NCI-H1417 (cell line): ENCODE measurements around the gene MAPK4.
A peak's percentile ranks its signal among the peaks of the same experiment; 100 is the strongest.
"Not testable (repeated sequence)": the region's sequence is repeated elsewhere in the genome, so short reads cannot be mapped to it uniquely, and the experiment has no call there.

ENCODE experiments used
- DNase-seq, 3 experiments: peaks; one replicate each; lab custom pipeline; 2025; lab: John Stamatoyannopoulos, UW

The MAPK4 gene

DNA sequence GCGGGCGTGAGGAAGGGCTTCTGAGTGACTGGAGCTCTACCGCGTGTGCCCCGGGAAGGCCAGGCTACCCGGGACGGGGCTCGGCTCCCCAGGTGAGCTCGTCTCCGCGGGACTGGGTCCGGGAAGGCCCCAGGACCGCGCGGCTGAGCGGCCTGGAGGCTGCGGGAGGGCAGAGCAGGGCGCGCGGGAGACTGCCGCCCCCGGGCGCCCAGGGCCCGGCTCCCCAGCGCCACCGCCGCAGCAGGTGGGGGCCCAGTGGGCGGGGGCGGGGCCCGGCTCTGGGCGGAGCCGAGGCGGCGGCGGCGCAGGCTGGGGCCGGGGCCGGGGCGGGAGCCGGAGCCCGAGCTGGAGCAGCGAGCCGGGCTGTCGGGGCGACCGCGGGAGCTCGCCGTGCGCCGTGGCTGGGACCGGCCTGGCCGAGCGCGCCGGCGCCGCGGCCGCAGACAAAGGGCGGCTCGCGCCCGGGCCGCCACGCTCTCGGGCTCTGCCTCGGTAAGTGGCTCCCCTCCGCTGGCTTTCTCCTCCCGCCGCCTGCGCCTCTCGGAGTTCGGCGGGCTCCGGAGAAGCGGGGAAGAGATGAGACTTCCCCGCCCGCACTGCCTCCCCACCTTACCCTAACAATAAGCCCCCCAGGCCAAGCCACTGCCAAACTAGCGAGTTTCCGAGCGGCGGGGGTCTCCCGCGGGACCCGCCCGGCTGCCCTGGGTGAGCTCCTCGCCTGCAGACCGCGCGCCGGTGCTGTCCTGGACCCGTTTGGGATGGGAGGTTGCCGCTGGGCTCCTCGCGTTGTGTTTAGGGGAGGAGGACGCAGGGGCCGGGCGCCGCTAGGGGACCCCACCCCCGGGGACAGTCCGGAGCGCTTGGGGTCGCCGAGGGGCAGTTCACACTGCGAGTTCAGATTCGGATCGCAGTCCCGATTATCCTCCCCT, at the start of gene MAPK4:
Gene MAPK4 (plus strand): TSS at position 336 of the 929 bp plus-strand sequence. CDS start 103,872 bp downstream, outside the sequence.
- DNase-seq = peak; percentile 64 to 96 (median 86)

DNA sequence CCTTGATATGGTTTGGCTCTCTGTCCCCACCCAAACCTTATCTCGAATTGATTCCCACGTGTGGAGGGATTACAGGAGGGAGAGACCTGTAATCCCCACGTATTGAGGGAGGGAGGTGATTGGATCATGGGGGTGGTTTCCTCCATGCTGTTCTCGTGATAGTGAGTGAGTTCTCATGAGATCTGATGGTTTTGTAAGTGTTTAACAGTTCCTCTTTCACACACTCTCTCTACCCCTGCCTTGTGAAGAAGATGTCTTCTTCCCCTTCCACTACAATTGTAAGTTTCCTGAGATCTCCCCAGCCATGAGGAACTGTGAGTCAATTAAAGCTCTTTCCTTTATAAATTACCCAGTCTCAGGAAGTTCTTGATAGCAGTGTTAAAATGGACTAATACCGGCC, 42.6 kb upstream of the MAPK4 start:
- DNase-seq = not testable (repeated sequence)

DNA sequence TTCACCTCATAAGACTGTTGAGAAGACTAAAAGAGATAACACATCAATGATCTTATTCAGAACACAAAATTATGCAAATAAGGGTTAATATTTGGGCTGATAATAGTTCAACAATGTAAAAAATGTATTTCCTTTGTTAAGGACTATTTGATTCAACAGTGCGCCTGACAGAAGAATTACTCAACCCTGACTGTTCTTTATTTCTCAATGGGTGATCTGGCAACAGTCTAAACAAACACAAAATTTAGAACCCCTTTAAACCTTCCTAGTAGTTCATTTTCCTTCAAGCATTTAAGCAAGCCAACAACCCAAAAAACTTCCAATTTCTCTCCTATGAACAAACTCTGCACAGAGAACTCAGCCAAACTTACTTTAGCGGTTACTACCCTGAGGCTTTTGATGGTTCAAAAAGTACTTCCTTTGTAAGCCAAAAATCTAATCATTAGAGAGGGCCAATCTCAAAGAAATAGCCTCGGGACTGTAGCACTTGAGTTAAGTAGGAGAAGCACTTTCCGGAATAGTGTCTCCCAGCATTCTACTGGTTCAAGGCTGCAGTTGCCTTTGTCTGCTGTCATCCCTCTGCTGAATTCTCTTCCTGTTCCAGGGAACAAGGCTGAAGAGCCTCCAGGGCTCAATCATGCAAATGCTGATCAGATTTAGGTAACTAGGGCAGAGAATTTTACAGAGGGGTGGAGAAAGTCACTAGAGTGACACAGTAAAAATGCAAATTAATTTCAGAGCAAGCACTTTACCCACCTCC, 40.9 kb upstream of the MAPK4 start:
- no peak for DNase-seq

DNA sequence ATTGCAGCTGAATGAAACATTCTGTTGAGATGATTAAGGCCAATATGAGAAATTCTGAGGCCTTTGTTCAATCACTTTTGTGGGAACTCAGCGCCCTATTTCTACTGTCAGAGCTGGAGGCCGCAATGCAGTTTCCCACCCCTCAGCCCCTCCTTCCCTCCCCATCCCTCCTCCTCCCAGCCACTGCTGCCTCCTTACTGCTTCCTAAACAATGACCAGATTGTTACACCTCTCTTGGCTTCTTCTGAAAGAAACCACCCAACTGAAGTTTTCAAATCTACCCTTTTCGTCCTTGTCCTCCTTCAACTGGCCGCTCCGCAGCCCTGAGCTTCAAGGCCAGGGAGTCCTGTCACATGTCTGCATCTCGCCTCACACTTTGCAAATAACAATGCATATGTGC, 36.7 kb upstream of the MAPK4 start:
- no peak for DNase-seq

DNA sequence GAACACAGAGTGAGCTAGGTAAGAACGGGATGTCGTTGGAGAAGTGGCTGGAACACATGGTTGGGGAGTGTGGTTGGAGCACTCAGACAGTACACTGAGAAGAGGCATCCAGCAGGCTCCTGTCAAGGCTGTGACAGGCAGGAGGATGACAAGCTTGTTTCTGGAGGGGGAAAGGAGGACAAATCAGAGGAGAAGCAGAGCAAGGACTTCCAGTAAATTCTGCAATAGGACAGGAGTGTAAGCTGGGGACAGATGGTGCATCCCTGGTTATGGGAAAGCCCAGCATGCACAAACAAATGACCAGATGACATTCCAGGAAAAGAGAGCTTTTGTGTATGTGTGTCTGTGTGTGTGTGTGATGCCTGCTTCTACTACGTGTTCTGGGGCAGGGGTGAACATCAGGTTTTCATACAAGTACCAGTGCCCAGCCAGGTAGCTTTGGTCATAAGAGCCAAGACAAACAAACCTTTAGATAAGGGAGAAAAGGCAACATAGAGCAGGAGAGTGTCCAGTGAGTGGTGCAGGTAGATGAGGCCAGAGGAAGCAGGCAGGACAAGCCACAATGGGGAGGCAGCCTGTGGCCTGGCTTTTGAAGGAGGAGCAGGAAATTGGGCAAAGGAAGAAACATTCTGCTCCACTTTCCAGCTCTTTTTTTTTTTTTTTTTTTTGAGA, 32.1 kb upstream of the MAPK4 start:
- DNase-seq = no peak

DNA sequence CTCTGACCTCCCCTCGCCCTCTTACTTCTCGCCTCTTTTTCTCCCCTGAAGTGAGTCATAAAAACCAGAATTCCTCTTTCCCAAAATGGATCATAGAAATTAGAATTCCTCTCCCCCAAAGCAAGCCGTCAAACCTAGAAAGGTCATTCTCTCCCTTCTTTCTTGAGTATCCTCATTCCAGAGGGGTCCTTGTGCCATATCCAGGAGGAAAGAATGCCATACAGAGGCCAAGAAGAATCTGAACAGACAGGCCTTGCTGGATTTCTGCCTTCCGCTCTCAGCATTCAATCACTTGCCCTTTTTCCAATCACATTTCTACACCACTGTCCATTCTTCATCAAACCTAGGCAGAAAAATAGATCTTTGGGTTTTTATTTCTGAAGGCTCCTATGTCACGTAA, 31.1 kb upstream of the MAPK4 start:
- DNase-seq = no peak

DNA sequence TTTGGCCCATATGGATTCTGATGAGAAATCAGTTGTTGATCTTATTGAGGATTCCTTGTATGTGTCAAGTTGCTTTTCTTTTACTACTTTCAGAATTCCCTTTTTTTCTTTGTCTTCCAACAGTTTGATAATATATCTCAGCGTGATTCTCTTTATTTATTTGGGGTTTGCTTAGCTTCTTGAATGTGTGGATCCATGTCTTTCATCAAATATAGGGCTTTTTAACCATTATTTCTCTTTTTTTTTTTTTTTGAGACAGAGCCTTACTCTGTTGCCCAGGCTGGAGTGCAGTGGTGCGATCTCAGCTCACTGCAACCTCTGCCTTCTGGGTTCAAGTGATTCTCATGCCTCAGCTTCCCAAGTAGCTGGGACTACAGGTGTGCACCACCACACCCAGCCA, 26.1 kb upstream of the MAPK4 start:
- not testable (repeated sequence) for DNase-seq

DNA sequence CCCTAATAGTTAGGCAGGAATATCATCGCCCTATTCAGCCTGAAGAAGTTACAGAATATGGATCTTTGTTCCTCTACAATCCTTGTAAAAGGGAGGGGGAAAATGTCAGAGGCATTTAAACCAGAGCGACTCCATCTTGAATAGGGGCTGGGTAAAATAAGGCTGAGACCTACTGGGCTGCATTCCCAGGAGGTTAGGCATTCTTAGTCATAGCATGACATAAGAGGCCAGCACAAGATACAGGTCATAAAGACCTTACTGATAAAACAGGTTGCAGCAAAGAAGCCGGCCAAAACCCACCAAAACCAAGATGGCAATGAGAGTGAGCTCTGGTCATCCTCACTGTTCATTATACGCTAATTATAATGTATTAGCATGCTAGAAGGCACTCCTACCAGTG, 15.4 kb upstream of the MAPK4 start:
- DNase-seq = not testable (repeated sequence)

DNA sequence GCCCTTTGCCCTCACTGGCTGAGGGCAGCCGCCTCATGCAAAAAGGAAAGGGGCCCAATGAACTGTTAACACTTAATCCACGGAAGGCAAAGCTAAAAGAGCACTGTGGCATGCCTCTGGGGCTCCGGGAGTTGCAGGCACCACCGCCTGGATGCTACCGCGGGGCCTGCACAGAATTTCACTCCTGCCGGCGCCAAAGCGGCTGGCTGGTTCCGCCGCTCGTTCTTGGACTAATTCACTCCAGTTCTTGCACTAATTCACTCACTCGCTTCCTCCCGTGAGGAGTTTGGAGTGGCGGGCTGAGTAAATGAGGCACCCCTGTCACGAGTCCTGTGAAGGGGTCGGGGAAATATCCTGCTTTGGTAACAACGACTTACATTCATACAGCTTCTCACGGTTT, 14.0 kb upstream of the MAPK4 start:
- no peak for DNase-seq

DNA sequence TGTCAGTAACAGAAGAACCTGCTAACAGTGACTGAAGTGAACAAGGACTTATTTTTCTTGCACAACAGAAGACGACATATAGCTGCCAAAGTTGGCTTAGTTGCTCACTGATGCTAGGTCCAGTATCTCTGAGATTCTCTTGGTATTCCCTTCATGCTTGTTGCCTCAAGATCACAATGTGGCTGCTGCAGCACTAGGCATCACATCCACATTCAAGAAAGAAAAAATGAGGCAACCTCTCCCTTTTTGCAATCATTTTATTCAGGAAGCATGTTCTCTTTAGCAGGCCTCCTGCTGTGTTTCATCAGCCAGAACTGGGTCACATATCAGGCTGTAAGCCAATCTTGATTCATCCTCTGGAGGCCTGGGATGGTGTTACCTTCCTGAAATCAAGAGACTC, 11.7 kb upstream of the MAPK4 start:
- no peak for DNase-seq

DNA sequence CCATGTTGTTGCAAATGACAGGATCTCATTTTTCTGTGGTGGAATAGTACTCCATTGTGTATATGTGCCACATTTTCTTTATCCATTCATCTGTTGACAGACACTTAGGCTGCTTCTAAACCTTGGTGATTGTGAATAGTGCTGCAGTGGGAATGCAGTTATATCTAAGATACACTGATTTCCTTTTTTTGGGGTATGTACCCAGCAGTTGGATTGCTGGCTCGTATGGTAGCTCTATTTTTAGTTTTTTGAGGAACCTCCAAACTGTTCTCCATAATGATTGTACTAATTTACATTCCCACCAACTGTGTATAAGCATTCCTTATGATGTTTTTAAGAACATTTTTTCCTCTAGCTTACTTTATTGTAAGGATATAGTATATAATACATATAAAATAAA, 8.2 kb upstream of the MAPK4 start:
- DNase-seq = not testable (repeated sequence)

DNA sequence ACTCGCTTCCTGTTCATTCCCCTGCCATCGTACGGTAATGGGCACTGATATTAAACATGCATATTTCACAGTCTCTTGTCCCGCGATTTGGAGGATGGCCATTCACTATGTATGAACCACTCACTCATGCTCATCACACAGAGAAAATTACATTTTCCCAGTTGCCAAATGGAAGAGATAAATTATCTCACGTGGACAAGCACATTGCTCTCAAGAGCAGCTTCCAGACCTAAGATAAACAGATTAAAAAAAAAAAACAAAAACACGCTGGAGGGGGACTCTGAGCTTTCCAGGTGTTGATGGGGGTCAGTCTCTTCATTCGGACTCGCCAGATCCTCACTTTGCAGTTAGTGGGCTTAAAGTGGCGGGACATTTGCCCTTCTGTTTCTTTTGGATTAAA, 1.7 kb upstream of the MAPK4 start:
- DNase-seq = peak in 2 of 3 experiments; percentile 20 to 64

DNA sequence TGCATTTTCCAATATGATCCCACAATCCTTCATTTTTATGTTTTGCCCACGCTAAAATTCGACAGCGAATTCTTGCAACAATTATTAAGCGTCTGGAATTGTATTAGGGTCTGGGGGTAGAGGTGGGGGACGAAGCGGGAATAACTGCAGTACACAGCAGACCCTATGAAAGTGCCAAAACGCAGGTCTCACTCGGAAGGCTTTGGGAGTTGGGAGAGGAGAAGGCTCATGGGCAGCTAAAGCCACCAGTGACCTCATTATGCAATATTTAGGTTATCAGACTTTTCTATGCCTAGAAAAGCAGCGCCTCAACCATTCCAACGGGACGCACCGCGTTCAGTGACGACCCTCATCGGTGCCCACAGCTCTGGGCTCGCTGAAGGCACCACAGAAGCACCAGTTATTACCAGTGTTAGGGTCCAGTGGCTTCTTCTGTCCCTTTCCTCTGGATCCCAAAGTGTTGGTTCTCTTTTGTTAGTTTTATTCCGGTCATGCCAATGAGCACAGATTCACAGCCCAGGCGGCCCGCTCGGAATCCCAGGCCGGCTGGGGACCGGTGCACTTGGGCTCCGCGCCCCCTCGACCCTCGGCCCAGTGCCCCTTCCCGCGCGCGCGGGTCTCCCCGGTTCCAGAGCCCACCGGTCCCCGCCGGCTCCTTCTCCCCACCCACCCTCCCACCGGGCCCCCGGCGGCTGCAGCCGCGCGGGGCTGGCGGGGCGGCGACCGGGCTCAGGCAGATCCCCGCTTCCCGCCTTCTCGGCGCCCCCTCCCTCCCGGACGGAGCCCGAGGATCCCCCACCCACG, 737 bp upstream of the MAPK4 start:
- peak in 1 of 3 experiments; percentile 70 for DNase-seq

DNA sequence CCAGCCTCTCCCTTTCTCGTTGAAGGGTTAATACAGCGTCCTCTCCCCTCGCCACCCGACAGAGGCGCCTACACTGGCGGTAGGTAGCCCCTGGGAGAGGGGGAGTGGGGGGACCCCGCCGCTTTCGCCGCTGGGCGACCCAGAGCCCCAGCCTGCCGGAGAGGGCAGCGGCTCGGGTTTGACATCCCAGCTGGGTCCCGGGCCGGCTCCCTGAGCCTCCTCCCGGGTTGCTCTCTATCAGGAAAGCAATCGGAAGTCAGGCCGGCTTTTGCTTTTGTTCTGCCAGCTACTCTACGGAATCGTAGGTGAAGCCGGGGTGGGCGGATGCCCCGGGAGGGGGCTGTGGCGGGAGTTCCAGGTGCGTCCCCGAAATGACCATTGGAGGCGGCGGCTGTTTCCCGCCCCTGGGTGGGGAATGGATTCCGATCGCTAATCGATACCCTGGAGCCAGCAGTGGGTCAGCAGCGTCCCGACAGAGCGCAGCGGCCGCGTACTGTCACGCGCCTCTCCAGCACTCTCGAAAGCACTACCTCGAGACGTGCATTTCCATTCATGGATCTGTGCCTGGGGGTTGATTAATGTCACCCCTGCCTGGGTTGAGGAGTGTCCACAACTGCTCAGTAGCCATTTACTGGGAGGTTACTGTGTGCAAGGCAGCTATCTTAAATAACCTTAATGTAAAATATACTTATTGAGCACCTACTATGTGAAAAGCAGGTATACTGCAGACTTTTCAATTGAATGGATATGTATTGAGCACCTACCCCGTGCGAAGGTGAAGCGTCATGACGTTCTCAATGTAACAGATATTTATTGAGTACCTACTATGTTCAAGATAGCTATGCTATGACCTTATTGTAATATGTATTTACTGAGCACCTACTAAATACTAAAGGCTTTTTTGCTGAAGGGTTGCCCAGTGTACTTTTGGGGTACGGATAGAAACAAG, 1.1 kb downstream of the MAPK4 start:
- DNase-seq = peak; percentile 23 to 85 (median 84)

DNA sequence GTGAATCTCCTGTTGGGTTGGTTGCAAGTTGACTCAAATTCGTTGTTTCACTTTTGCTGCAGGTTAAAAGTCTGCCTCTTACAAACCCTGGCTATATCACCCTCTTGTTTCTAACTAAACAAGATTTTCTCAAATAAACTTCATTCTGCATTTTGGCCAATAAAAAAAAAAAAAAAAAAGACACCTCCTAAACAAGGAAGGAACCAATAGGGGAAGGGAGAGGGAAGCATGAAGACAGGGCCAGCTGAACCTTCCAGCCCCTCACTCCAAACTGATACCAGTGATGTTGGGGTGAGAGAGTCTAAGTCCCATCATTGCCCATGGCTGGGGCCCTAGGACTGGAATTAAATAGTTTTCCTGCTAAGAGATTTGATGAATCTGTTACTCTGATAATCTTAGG, 2.4 kb downstream of the MAPK4 start:
- not testable (repeated sequence) for DNase-seq

DNA sequence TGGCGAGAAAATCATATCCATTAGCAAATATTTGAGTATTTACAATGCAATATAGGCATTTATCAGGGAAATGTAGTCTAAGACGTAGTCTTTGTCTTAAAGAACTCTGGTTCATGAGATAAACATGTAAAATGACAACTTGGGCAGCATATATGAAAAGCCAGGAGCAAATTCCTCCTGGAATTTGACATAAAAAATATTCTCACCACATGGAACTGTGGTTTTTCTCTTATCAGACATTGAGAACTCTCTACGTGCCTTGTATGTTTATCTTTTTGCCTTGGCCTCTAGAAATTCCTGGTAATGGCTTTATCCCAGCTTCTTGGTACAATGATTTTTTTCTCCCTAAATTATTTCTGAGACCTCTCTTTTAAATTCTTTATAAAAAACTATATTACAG, 2.8 kb downstream of the MAPK4 start:
- DNase-seq = no peak

DNA sequence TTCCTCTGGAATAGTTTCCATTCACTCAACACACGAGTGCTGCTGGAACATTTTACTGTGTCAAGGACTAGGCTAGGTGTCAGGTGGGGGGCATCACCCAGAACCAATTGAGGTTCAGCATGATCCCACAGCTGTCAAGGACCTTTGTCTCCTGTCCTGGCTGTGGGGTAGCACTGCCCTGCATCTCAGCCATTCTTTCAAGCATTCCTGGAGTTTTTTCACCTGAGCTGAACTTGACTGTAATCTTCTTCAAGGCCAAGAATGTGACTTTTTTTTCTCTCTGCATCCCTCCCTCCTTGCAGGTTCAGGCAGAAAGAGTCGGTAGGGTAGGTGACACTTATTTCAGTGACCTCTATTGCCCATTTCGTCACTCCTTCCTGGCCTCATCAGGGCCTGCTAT, 3.5 kb downstream of the MAPK4 start:
- DNase-seq = no peak

DNA sequence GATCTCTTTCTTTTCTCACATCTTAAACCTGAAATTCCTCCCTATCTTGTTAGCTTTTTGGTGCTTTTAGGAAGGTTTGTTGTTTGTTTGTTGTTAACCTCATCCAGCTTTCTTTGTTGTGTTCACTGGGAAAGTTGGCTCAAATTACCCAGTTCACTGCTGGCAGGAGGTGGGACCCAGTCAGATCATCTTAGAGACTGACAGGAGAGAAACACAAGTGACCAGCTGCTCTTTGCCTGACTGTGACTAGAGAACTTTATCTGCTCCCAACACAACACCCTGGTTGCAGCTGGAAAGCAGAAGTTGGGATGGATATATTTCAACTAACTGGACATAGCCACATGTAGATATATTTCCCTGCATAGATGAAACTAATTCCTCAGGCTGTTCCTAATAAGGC, 10.0 kb downstream of the MAPK4 start:
- DNase-seq = no peak

DNA sequence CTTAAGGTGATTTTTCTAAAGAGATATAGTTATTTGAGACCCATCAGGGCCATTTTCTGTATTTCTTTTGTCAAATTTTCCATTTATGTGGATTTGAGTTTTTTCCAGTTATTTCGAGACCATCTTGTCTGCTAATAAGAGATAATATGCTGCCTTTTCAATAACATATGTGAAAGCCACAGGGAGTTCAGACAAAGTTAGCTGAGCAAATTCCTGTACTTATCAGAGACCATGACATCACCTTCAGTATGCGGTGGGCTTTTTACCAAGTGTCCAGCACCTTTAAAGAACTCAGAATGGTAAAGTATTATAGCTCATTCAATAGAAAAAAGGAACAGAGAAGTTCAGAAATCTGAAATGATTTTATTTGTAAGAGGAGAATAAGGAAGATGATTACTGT, 11.7 kb downstream of the MAPK4 start:
- DNase-seq = no peak

DNA sequence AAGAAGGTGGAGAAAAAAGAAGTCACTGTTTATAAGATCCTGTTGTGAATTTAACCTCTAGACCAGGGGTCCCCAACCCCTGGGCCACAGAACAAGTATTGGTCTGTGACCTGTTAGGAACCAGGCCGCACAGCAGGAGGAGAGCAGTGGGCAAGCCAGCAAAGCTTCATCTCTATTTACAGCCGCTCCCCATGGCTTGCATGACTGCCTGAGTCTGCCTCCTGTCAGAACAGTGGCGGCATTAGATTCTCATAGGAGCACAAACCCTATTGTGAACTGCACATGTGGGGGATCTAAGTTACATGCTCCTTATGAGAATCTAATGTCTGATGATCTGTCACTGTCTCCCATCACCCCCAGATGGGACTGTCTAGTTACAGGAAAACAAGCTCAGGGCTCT, 13.3 kb downstream of the MAPK4 start:
- not testable (repeated sequence) for DNase-seq
